Thoracic aorta (tissue), 2 donors: ENCODE measurements around the gene FOCAD. TPM values are rescaled to one million over a fixed set of nuclear protein-coding genes. Genes with fewer than 3 reads are reported as not detected.

Source experiments
- ATAC-seq: fragments of 150-250 bp; one replicate; pipeline ENCODE4 v1.8.0; 2017; ENCODE audit warnings: low read depth; ENCODE audit not compliant: insufficient number of reproducible peaks, low FRiP score
- DNase-seq: peaks from one replicate; pipeline ENCODE4 v3.0.0-alpha.2; 2020; ENCODE audit warnings: low spot score
- H3K27ac ChIP-seq, 2 donors: fragments of 200-600 bp; sonication (generic); 1 replicate in 1 of 2; 2 replicates in 1 of 2; pipeline ENCODE4 v1.5.1; 2016; ENCODE audit warnings: mild to moderate bottlenecking in 2 of 2, moderate library complexity in 2 of 2
- H3K27me3 ChIP-seq: fragments of 200-600 bp; sonication (generic); replicated peaks from 2 replicates; pipeline ENCODE4 v1.6.0; 2016; ENCODE audit warnings: mild to moderate bottlenecking; ENCODE audit not compliant: insufficient read depth
- H3K36me3 ChIP-seq: fragments of 200-600 bp; sonication (generic); one replicate; pipeline ENCODE4 v1.5.1; 2016
- H3K4me1 ChIP-seq, 2 donors: fragments of 200-600 bp; sonication (generic); 1 replicate in 1 of 2; 2 replicates in 1 of 2; pipeline versions ENCODE4 v1.5.1 to v1.6.0; 2016; ENCODE audit warnings: low read depth in 2 of 2, mild to moderate bottlenecking in 1 of 2; ENCODE audit not compliant: control insufficient read depth in 1 of 2
- H3K4me3 ChIP-seq: fragments of 200-600 bp; sonication (generic); 2 replicates; pipeline ENCODE4 v1.5.1; 2016; ENCODE audit warnings: mild to moderate bottlenecking
- H3K9me3 ChIP-seq: fragments of 200-600 bp; sonication (generic); 2 replicates; pipeline ENCODE4 v1.5.1; 2016
- total RNA-seq, 2 donors: library from RNA; depleted of rRNA; stranded (reverse); fragments of >200 nt; gene quantifications; one replicate each; pipeline versions ENCODE4 v1.1.0 to v1.2.3, GENCODE V29; 2016
- TF ChIP-seq, protein P1 (sequence below): fragments of 200-600 bp; sonication (generic); IDR thresholded peaks from one replicate; pipeline ENCODE4 v1.5.1; 2019; ENCODE audit warnings: antibody characterized with exemption

FOCAD gene
- total RNA-seq, 2 donors from 2014 or later, result 33.1 to 45.9 TPM

DNA sequence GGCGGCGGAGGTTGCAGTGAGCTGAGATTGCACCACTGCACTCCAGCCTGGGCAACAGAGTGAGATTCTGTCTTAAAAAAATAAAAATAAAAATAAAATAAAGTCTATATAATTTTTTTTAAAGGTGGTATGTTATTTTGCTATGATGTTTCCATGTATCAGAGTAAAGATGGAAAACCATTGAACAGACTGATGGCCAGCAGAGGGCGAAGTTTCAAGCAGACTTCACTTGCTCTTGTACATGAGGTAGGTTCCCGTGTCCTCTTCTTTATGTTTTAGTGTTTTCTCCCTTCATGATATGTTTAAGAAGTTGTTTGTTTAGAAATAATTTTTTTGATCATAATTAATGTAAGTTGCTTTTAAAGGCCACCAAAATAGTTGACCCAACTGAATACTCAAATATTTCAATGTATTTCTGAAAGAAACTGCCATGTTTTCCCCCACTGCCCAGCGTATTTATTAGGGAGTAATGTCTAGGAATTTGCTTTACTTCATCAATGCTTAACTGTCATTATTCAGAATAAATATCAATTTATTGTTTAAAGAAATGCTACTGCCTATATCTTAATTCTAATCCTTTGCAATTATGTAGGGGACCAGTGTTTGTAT lies 201.0 kb downstream of the FOCAD start:
- ATAC-seq (no peak), DNase-seq (peak; percentile 2)
- Histone ChIP-seq H3K9me3 (no peaks in the 10 kb centered on the region), H3K27me3 (no peaks in the 10 kb centered on the region), H3K27ac (no peak overlapping the region), H3K36me3 (no peaks in the 10 kb centered on the region), H3K4me3 (no peak overlapping the region), H3K4me1 (no peaks in the 10 kb centered on the region)
- TF ChIP-seq, protein P1, sequence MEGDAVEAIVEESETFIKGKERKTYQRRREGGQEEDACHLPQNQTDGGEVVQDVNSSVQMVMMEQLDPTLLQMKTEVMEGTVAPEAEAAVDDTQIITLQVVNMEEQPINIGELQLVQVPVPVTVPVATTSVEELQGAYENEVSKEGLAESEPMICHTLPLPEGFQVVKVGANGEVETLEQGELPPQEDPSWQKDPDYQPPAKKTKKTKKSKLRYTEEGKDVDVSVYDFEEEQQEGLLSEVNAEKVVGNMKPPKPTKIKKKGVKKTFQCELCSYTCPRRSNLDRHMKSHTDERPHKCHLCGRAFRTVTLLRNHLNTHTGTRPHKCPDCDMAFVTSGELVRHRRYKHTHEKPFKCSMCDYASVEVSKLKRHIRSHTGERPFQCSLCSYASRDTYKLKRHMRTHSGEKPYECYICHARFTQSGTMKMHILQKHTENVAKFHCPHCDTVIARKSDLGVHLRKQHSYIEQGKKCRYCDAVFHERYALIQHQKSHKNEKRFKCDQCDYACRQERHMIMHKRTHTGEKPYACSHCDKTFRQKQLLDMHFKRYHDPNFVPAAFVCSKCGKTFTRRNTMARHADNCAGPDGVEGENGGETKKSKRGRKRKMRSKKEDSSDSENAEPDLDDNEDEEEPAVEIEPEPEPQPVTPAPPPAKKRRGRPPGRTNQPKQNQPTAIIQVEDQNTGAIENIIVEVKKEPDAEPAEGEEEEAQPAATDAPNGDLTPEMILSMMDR, result peak; percentile 64

DNA sequence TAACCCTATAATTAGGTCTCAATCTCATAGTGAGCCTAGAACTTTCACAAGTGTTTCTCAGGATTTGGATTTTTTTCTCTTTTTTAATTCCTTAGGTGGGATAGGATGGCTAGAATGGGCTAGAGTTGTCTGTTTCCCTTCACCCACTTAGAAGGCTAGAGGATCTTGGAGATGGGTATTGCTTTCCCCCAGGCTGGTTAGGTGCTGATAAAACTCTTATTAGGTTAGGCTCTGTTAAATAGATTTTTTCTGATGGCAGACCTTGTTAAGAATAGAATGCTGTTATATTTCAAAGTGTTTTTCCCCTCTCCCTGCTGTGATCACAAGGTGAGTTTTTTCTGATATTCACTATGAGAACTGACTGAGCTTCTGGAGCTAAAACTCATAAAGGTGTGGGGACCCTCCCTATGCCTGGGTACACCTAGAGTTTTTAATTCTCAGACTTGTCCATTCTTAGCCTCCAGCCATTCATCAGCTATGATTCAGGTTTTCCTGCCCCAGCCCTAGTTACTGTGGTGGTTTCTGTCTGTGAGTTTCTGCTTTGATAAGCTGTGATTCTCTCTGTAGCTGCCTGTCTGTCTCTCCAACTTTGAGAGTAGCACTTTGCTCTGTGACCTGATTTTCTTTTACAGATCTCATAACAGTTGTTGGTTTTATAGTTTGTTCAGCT lies 215.0 kb downstream of the FOCAD start:
- H3K36me3 ChIP-seq, result no peaks in the 10 kb centered on the region
- TF ChIP-seq, protein P1, result no peak
- no peak overlapping the region for H3K27ac ChIP-seq
- no peaks in the 10 kb centered on the region for H3K4me1 ChIP-seq
- H3K9me3 ChIP-seq, result no peaks in the 10 kb centered on the region
- H3K4me3 ChIP-seq, result no peak overlapping the region
- H3K27me3 ChIP-seq, result no peaks in the 10 kb centered on the region
- DNase-seq (no peak), ATAC-seq (no peak)

DNA sequence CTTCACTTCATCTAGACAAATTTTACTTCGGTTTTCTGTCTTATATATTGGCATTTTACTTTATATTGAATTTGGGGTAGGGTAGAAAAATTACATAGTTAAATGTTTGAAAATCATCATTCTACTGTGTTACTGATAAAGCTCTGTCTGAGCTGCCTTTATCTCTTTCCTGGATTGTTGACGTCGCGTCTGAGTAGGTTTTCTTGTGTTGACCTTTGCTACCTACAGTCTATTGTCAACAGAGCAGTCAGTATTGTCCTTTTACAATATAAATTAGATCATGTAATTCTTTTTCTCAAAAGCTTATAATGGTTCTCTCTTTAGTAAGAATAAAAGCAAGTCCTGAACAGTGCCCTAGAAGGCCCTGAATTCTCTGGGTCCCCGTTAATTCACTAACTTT lies 219.2 kb downstream of the FOCAD start:
- TF ChIP-seq, protein P1, result no peak
- ATAC-seq (no peak), DNase-seq (no peak)
- no peak overlapping the region for H3K27ac ChIP-seq
- no peaks in the 10 kb centered on the region for H3K36me3 ChIP-seq
- no peaks in the 10 kb centered on the region for H3K27me3 ChIP-seq
- no peaks in the 10 kb centered on the region for H3K9me3 ChIP-seq
- H3K4me1 ChIP-seq, result no peaks in the 10 kb centered on the region
- no peak overlapping the region for H3K4me3 ChIP-seq

DNA sequence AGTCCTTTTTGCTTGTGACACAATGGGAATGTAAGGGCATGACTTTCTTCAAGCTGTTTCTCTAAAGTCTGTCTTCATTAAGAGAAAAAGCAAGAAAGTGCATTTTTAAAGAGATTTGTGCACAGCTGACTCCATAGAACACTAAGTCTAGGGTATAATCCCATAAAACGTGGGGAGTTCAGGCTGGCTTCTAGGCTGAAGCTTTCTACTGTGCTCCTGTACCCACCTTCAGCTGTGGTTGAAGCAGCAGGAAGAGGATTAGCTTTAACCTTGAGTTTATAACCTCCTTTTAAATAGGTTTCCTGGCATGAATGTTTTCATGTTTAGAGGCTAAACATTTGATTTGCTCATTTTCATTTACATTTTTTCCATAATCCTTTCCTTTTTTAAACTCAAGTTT lies 220.9 kb downstream of the FOCAD start:
- ATAC-seq, result no peak
- DNase-seq, result no peak
- no peak overlapping the region for H3K27ac ChIP-seq
- H3K9me3 ChIP-seq, result no peaks in the 10 kb centered on the region
- H3K4me1 ChIP-seq, result no peaks in the 10 kb centered on the region
- H3K4me3 ChIP-seq, result no peak overlapping the region
- no peaks in the 10 kb centered on the region for H3K36me3 ChIP-seq
- no peaks in the 10 kb centered on the region for H3K27me3 ChIP-seq
- TF ChIP-seq, protein P1, result no peak

DNA sequence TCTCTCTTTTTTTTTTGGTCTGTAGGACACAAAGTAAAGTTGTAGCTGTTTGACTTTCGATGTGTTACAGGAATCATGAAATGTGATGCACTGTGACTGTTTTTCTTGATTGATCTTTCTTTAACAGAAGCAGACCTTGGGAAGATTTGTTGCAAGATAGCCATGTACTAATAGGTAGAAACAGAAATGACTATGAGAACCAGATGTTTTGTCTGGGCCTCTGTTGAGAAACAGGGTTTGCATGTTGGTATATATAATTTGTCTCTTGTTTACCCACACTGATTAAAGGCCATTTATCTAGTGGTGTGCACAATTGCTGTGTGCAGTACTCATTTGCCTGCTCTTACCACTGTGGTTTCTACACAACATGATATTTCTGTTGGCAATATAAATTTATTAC lies 222.3 kb downstream of the FOCAD start:
- H3K27ac ChIP-seq, result no peak overlapping the region
- H3K4me3 ChIP-seq, result no peak overlapping the region
- DNase-seq, result no peak
- TF ChIP-seq, protein P1, result no peak
- no peak for ATAC-seq
- H3K4me1 ChIP-seq, result no peaks in the 10 kb centered on the region
- no peaks in the 10 kb centered on the region for H3K27me3 ChIP-seq
- H3K36me3 ChIP-seq, result no peaks in the 10 kb centered on the region
- H3K9me3 ChIP-seq, result no peaks in the 10 kb centered on the region
